NCI-H1436 (cell line): ENCODE results near the gene ANKRD34B.

Source experiments
- DNase-seq: peaks from one replicate; lab custom pipeline; 2025; lab: John Stamatoyannopoulos, UW

Gene ANKRD34B

DNA sequence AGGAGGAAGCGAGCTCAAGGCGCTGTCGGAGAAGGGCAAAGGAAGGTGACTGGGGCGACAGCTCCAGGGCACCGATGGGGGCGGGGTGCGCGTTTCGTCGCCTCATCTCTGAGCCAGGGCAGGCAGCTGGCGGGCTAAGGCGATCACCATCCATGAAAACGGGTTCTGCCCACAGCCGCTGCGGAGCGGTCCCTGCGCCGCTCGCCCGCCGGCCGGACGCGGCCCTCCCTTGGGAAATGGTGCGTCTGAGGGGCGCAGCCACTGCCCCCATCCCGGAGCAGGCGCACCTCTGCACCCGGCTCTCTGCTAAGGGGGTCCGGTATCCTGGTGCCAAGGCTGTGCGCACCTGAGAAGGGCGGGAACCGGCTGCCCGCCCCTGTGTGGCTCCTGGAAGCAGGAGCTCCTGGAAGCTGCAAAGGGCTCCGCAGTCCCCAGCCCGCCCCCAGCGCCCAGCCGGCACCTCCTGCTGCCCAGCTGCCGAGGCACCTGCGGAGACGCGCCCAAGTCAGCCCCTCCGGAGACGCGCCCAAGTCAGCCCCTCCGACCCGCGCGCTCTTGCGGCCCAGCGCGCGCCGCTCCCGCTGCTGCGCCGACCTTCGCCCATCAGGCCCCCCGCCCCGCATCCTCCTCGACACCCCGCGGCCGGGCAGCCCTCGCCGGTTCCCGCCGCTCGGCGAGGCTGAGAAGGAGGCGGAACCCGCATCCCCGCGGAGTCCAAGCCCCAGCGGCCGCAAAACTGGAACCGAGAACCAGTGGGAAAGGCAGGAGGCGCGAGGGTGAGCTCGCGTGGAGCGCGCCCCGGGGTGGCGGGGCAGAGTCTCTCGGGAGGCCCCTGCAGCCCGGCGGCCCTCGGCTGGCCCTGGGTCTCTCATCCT lies 757 bp downstream of the ANKRD34B start:
- DNase-seq, result no peak

DNA sequence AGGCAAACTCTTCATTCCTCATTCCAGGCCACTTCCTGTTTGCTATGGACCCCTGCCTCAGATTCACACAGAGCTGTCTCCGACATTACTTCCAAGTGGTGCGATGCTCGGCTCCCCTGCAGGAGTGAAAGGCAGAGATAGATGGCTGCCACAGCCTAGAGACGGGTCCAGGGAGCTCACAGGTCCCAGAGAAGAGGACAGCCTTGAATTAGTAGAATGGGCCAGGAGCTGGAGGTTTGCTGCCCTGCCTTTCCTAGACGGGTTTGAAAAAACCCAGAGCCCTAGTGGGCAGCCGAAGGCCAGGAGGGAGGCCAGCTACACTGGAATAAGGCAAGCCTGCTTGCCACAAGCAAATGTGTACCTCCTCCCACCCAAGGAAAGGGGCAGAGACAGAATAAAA lies 1.8 kb downstream of the ANKRD34B start:
- no peak for DNase-seq

DNA sequence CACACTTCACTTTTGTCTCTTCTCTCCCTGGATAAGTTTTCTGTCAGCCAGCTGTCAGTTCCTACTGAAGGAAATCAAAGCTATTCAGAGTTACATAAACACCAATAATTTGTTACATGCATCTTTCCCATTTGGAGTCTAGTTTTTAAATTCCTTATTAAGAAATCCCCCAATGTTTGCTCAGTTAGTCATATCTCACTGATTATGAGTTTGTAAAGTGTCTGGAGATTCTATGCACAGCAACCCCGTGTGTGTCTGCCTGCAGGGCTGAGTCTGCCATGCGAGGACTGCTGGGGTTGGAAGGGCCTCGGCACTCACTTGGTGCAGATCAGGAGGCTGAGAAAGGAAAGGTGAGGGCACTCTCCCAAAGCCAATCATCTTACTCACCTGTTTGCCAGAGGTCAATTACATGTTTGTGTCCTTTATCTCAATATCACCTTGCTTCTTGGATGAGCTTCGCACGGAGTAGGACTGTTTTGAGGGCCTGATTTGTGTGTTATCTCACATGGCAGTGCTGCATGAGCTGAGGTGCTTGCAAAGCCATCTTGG lies 3.3 kb downstream of the ANKRD34B start:
- DNase-seq, result no peak

DNA sequence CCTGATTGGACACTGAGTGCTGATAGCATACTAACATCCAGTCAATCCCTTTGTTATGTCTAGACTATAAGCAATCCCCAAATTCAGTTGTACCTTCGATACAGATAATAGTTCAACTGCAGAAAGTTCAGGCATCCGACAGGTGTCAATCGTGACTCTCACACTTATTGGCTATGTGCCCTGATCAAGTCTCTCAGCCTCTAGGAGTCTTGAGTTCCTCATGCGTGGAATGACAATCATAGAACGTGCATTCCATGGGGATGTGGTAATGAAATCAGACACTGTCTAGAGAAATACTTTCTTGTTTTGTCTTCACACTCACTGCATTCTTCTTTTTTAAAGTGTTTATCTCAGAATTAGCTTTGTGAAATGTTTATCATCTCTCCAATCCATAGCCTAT lies 4.8 kb downstream of the ANKRD34B start:
- no peak for DNase-seq

DNA sequence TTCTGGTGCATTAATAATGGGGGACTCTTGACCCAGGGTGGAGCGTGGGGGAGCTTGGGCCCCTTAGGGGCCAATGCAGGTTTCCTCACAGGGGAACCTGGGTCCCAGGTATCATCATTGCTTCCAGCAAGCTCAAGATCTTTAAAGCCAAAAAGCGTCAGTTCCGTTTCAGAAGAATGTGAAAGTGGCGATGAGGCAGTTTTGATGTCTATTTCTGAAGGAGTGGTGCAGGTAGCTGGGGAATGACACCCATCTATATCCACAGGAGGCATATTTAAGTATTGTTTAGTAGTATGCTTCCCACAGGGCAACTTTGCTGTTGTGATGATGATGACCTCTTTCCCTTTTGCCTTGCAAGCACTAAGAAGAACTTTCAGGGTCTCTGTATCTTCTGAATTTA lies 10.8 kb downstream of the ANKRD34B start:
- DNase-seq, result no peak

DNA sequence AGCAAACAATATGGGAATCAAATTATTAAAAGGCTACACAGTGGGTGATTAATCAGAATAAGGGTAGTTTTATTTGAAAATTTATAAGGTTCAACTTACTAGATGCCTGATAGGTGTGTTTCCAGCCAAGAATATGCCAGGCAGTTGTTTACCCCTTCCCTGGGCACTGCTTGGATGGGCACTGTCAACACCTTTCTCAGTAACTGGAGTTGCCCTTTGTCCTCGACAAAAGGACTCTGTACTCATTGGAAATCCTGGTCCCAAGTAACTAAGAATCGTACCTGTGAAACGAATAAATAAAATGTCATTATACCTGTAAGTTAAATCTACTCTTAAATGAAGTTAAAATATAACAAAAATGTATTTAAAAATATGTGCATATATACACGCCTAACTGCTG lies 15.0 kb downstream of the ANKRD34B start:
- DNase-seq, result no peak

DNA sequence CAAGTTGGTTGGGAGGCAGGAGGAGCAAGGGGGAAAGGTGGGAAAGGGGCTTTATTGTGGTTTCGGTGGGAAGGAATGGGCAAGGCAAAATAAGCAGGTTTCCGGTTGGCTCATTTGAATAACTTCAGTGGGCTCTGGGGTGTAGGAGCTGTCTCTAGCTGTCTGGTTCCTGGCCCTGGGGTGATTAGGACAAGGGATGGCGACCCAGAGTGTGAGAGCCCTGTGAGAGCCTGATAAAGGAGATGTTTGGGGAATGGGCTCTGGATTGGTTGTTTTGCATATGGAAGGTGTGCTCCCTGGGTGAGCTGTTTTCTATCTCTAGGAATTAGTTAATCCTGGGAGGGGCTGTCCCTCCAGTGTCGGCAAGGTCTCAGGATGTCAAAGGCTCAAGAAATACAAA lies 15.4 kb downstream of the ANKRD34B start:
- DNase-seq, result no peak

DNA sequence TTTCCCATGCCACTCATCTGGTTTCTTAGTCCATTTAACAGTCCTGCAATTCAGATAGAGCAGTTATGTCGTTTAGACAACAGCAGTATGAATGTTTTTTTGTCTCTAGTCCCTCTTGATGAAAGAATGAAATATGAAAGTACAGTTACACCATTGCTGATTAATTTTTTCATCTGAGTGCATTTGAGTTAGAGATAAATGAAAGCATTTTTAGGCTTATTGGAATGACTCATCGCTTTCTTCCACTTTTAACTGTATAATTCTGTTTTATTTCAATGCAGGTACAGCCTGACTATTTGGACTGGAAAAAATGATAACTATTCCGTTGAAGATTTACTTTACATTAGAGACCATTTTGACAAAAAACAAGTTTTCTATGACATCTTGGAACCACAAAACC lies 28.7 kb downstream of the ANKRD34B start:
- no peak for DNase-seq

DNA sequence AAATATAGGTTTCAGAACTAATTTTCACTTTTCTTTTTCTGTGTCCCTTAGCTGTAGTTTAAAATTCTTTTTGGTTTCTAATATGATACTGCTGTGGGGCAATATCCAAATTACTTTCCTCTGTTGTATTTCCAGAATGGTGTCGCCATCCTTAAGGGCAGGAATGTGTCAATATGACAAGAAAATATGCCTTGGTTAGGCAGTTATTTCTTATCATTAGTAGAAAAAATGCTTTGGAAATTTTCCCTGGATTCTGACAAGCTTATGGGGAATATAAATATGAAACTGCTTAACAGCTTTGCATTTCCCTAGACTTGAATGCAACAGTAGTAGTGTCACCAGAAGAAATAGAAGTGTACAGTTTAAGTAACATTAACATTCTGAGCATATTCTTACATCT lies 29.4 kb downstream of the ANKRD34B start:
- no peak for DNase-seq

DNA sequence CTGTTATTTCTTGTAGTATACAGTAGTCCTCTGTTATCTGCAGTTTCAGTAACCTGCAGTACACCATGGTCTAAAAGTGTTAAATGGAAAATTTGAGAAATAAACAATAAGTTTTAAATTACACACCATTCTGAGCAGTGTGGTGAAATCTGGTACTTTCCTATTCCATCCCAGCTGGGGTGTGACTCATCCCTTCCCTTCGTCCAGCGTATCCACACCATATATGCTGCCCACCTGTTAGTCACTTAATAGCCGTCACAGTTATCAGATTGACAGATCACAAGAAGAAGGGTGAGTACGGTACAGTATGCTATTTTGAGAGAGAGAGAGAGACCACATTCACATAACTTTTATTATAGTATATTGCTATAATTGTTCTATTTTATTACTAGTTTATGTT lies 53.3 kb downstream of the ANKRD34B start:
- no peak for DNase-seq

DNA sequence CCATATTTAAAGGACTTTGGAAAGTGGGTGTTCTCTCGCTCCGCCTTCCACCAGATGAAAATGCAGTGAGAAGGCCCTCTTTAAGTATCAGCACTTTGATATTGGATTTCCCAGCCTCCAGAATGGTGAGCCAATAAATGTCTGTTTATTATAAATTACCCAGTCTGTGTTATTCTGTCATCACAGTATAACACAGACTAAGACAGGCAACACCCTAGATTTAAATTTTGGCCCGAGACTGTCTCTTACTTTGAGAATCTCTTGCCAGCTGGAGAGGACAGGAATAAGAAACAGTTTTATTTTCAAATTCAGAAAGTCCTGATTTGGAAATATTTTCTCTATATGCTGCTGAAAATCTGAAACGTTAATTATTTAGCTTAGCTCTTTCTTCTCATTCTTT lies 60.7 kb downstream of the ANKRD34B start:
- no peak for DNase-seq

DNA sequence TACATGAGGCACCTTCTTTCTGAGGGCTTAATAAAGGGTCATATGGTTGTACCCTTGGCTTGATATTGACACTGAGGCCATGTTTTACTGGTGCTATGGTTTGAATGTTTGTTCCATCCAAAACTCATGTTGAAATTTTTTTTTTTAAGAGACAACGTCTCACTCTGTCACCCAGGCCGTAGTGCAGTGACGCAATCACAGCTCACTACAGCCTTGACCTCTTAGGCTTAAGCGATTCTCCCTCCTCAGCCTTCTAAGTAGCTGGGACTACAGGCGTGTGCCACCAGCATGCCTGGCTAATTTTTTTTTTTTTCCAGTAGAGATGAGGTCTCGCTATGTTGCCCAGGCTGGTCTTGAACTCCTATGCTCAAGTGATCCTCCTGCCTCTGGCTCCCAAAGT lies 61.2 kb downstream of the ANKRD34B start:
- DNase-seq, result no peak

DNA sequence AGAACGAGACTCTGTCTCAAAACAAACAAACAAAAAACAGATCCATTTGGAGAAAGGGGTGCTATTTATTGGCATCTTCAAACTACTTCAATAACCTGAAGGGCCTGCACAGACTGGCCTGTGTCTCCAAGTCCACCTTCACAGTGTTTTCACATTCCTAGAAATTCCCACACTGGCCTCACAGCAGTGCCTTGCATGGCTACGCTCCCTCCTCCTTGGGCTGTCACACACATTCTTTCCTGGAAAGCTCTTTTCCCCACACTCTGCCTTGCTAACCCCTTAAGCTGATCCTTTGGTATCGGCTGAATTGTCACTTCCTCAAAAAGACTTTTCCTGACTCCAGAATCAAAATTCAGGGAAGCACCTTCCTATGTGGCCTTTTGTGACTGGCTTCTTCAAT lies 62.4 kb downstream of the ANKRD34B start:
- DNase-seq, result no peak
